GM23338 (cell line): ENCODE results near the gene STK36. TPM values are rescaled to one million over a fixed set of nuclear protein-coding genes. Genes with fewer than 3 reads are reported as not detected.

Source experiments
- ATAC-seq: fragments of 200-7000 bp; cut with Tn5 transposase; 3 replicates; pipeline ENCODE4 v1.9.1; 2020
- DNase-seq: peaks from one replicate; pipeline ENCODE4 v3.0.0-alpha.2; 2015; ENCODE audit warnings: low spot score
- H2AFZ ChIP-seq: fragments of 200-600 bp; sonication (generic); 2 replicates; pipeline ENCODE4 v1.8.0; 2016; ENCODE audit warnings: antibody characterized with exemption, mild to moderate bottlenecking, moderate library complexity
- H3F3A ChIP-seq: fragments of 200-600 bp; sonication (generic); replicated peaks from 2 replicates; pipeline ENCODE4 v1.8.0; 2017; ENCODE audit warnings: antibody characterized with exemption, mixed run types, low read depth
- H3K27ac ChIP-seq: fragments of 200-600 bp; sonication (generic); 2 replicates; pipeline ENCODE4 v1.6.1; 2016; ENCODE audit warnings: low read depth
- H3K27me3 ChIP-seq: fragments of 200-600 bp; sonication (generic); 2 replicates; pipeline ENCODE4 v1.8.0; 2016; ENCODE audit warnings: mild to moderate bottlenecking, mixed run types, moderate library complexity; ENCODE audit not compliant: insufficient read depth
- H3K36me3 ChIP-seq: fragments of 200-600 bp; sonication (generic); 2 replicates; pipeline ENCODE4 v1.8.0; 2016; ENCODE audit warnings: mild to moderate bottlenecking; ENCODE audit not compliant: insufficient read depth
- H3K4me1 ChIP-seq: fragments of 200-600 bp; sonication (generic); 2 replicates; pipeline ENCODE4 v1.8.0; 2016; ENCODE audit warnings: mild to moderate bottlenecking, moderate library complexity; ENCODE audit not compliant: insufficient read depth
- H3K4me2 ChIP-seq: fragments of 200-600 bp; sonication (generic); 2 replicates; pipeline ENCODE4 v1.7.1; 2017; ENCODE audit warnings: mixed run types
- H3K4me3 ChIP-seq: fragments of 200-600 bp; sonication (generic); 2 replicates; pipeline ENCODE4 v1.6.1; 2016; ENCODE audit warnings: mixed run types
- H3K79me2 ChIP-seq: fragments of 200-600 bp; sonication (generic); replicated peaks from 2 replicates; pipeline ENCODE4 v1.8.0; 2017; ENCODE audit warnings: mild to moderate bottlenecking; ENCODE audit not compliant: insufficient read depth
- H3K9me2 ChIP-seq: fragments of 200-600 bp; sonication (generic); 2 replicates; pipeline ENCODE4 v1.8.0; 2017; ENCODE audit not compliant: insufficient read depth
- H4K20me1 ChIP-seq: fragments of 200-600 bp; sonication (generic); replicated peaks from 2 replicates; pipeline ENCODE4 v1.8.0; 2017; ENCODE audit warnings: mild to moderate bottlenecking; ENCODE audit not compliant: insufficient read depth
- H3K27ac Mint-ChIP-seq: 2 replicates; pipeline ENCODE4 v1.8.0; 2020; ENCODE audit warnings: inconsistent platforms, mild to moderate bottlenecking, moderate library complexity, mixed read lengths
- H3K27me3 Mint-ChIP-seq: 3 replicates; pipeline ENCODE4 v1.8.0; 2022; ENCODE audit warnings: low read depth, mild to moderate bottlenecking, moderate library complexity, mixed read lengths, inconsistent platforms; ENCODE audit not compliant: insufficient read depth, poor library complexity
- H3K36me3 Mint-ChIP-seq: 3 replicates; pipeline ENCODE4 v1.8.0; 2021; ENCODE audit warnings: low read depth, mild to moderate bottlenecking, inconsistent platforms, moderate library complexity, mixed read lengths
- H3K4me1 Mint-ChIP-seq: 3 replicates; pipeline ENCODE4 v1.8.0; 2020; ENCODE audit warnings: mild to moderate bottlenecking, inconsistent platforms, mixed read lengths
- H3K4me3 Mint-ChIP-seq: 3 replicates; pipeline ENCODE4 v1.8.0; 2021; ENCODE audit warnings: moderate library complexity, mild to moderate bottlenecking, inconsistent platforms, mixed read lengths
- H3K9me3 Mint-ChIP-seq: 3 replicates; pipeline ENCODE4 v1.8.0; 2020; ENCODE audit warnings: moderate library complexity, mild to moderate bottlenecking, inconsistent platforms, mixed read lengths
- CREB1 ChIP-seq: fragments of 250-450 bp; sonication (Bioruptor Pico); IDR thresholded peaks from 2 replicates; pipeline ENCODE4 v1.5.0; 2020; ENCODE audit warnings: low read depth, mild to moderate bottlenecking, moderate library complexity
- ETS1 ChIP-seq: IDR thresholded peaks from 2 replicates; pipeline ENCODE4 v1.6.1; 2016; ENCODE audit warnings: antibody characterized with exemption
- EZH2 ChIP-seq: fragments of 200-600 bp; sonication (generic); IDR thresholded peaks from one replicate; pipeline ENCODE4 v1.8.0; 2017; ENCODE audit warnings: antibody characterized with exemption, mild to moderate bottlenecking, low read depth; ENCODE audit not compliant: unreplicated experiment
- EZH2phosphoT487 ChIP-seq: fragments of 200-600 bp; sonication (generic); IDR thresholded peaks from one replicate; pipeline ENCODE4 v1.8.1; 2018; ENCODE audit warnings: antibody characterized with exemption; ENCODE audit not compliant: unreplicated experiment
- JUNB ChIP-seq: IDR thresholded peaks from one replicate; pipeline ENCODE4 v1.6.1; 2016; ENCODE audit warnings: antibody characterized with exemption; ENCODE audit not compliant: unreplicated experiment
- NANOG ChIP-seq: IDR thresholded peaks from 2 replicates; pipeline ENCODE4 v1.6.1; 2016; ENCODE audit warnings: antibody characterized with exemption, borderline replicate concordance
- POLR2AphosphoS5 ChIP-seq: IDR thresholded peaks from 2 replicates; pipeline ENCODE4 v1.6.1; 2016; ENCODE audit warnings: antibody characterized with exemption, low read depth
- REST ChIP-seq: IDR thresholded peaks from one replicate; pipeline ENCODE4 v1.6.1; 2018; ENCODE audit warnings: antibody characterized with exemption; ENCODE audit not compliant: unreplicated experiment
- STAT1 ChIP-seq: IDR thresholded peaks from one replicate; pipeline ENCODE4 v1.6.1; 2016; ENCODE audit warnings: antibody characterized with exemption; ENCODE audit not compliant: unreplicated experiment
- ZNF114 ChIP-seq: fragments of 250-450 bp; sonication (Bioruptor Pico); IDR thresholded peaks from 2 replicates; pipeline ENCODE4 v1.5.0; 2020; ENCODE audit warnings: mild to moderate bottlenecking, moderate library complexity
- ZNF331 ChIP-seq: fragments of 250-450 bp; sonication (Bioruptor Pico); IDR thresholded peaks from 2 replicates; pipeline ENCODE4 v1.5.0; 2020; ENCODE audit warnings: low read depth, mild to moderate bottlenecking, moderate library complexity
- polyA plus RNA-seq: library from polyadenylated mRNA; unstranded; fragments of >200 nt; fragmentation: Nextera tagmentation; extraction: Ambion mirVana; gene quantifications from 2 replicates; pipeline ENCODE4 v1.2.1, GENCODE V29; 2016
- total RNA-seq: library from RNA; depleted of rRNA; stranded (reverse); fragments of >200 nt; shearing (Covaris generic); gene quantifications from 2 replicates; pipeline ENCODE4 v1.2.3, GENCODE V29; 2014
- TF ChIP-seq, protein P1 (sequence below), 2 experiments: fragments of 200-600 bp in 1 of 2; sonication (generic) in 1 of 2; conservative IDR thresholded peaks; 2 replicates each; pipeline versions ENCODE4 v1.5.1 to v1.6.1; 2016 to 2017; ENCODE audit warnings: antibody characterized with exemption in 2 of 2, low read depth in 2 of 2, mild to moderate bottlenecking in 2 of 2, moderate library complexity in 1 of 2
- TF ChIP-seq, protein P2 (sequence below): fragments of 250-450 bp; sonication (Bioruptor Pico); IDR thresholded peaks from 2 replicates; pipeline ENCODE4 v1.5.0; 2020; ENCODE audit warnings: mild to moderate bottlenecking, moderate library complexity

STK36 gene
- total and polyA plus RNA-seq, 2 experiments from 2014 or later, result 21.2 to 26.3 TPM

DNA sequence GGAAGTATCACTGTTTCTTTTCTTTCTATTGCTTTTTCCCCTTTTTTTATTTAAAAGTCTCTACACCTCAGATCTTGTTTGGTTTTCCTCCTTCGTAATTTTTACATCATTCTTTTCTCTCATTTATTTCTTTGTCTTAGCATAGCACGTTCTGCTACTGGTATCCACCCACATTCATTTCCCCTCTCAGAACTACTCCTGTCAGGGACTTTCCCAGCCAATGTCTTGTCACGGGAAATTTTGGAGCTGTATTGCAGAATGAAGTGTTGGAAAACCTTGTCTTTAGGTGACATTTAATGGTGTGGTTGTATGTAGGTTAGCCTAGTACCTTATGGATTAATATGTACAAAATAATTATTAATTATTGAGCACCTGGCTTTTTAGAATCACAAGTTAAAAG, 72.7 kb downstream of the STK36 start:
- no peaks in the 10 kb centered on the region for H3F3A ChIP-seq
- no peak overlapping the region for H2AFZ ChIP-seq
- no peaks in the 10 kb centered on the region for H3K9me3 Mint-ChIP-seq
- peaks cover 4% of the 10 kb centered on the region; the same call in 1 of the 3 replicates for H3K4me1 Mint-ChIP-seq
- H3K4me3 Mint-ChIP-seq, result no peak overlapping the region
- no peaks in the 10 kb centered on the region for H3K4me1 ChIP-seq
- H3K79me2 ChIP-seq, result no peaks in the 10 kb centered on the region
- DNase-seq (no peak), ATAC-seq (no peak)
- TF ChIP-seq POLR2AphosphoS5, result no peak
- TF ChIP-seq ZNF114 (CRISPR knock-in tag), result no peak
- TF ChIP-seq, protein P1, sequence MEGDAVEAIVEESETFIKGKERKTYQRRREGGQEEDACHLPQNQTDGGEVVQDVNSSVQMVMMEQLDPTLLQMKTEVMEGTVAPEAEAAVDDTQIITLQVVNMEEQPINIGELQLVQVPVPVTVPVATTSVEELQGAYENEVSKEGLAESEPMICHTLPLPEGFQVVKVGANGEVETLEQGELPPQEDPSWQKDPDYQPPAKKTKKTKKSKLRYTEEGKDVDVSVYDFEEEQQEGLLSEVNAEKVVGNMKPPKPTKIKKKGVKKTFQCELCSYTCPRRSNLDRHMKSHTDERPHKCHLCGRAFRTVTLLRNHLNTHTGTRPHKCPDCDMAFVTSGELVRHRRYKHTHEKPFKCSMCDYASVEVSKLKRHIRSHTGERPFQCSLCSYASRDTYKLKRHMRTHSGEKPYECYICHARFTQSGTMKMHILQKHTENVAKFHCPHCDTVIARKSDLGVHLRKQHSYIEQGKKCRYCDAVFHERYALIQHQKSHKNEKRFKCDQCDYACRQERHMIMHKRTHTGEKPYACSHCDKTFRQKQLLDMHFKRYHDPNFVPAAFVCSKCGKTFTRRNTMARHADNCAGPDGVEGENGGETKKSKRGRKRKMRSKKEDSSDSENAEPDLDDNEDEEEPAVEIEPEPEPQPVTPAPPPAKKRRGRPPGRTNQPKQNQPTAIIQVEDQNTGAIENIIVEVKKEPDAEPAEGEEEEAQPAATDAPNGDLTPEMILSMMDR (conservative IDR thresholded peaks at IDR 0.05; ENCODE audit: low read depth in 2 of 2), result no peak
- no peak for TF ChIP-seq JUNB
- TF ChIP-seq, protein P2, sequence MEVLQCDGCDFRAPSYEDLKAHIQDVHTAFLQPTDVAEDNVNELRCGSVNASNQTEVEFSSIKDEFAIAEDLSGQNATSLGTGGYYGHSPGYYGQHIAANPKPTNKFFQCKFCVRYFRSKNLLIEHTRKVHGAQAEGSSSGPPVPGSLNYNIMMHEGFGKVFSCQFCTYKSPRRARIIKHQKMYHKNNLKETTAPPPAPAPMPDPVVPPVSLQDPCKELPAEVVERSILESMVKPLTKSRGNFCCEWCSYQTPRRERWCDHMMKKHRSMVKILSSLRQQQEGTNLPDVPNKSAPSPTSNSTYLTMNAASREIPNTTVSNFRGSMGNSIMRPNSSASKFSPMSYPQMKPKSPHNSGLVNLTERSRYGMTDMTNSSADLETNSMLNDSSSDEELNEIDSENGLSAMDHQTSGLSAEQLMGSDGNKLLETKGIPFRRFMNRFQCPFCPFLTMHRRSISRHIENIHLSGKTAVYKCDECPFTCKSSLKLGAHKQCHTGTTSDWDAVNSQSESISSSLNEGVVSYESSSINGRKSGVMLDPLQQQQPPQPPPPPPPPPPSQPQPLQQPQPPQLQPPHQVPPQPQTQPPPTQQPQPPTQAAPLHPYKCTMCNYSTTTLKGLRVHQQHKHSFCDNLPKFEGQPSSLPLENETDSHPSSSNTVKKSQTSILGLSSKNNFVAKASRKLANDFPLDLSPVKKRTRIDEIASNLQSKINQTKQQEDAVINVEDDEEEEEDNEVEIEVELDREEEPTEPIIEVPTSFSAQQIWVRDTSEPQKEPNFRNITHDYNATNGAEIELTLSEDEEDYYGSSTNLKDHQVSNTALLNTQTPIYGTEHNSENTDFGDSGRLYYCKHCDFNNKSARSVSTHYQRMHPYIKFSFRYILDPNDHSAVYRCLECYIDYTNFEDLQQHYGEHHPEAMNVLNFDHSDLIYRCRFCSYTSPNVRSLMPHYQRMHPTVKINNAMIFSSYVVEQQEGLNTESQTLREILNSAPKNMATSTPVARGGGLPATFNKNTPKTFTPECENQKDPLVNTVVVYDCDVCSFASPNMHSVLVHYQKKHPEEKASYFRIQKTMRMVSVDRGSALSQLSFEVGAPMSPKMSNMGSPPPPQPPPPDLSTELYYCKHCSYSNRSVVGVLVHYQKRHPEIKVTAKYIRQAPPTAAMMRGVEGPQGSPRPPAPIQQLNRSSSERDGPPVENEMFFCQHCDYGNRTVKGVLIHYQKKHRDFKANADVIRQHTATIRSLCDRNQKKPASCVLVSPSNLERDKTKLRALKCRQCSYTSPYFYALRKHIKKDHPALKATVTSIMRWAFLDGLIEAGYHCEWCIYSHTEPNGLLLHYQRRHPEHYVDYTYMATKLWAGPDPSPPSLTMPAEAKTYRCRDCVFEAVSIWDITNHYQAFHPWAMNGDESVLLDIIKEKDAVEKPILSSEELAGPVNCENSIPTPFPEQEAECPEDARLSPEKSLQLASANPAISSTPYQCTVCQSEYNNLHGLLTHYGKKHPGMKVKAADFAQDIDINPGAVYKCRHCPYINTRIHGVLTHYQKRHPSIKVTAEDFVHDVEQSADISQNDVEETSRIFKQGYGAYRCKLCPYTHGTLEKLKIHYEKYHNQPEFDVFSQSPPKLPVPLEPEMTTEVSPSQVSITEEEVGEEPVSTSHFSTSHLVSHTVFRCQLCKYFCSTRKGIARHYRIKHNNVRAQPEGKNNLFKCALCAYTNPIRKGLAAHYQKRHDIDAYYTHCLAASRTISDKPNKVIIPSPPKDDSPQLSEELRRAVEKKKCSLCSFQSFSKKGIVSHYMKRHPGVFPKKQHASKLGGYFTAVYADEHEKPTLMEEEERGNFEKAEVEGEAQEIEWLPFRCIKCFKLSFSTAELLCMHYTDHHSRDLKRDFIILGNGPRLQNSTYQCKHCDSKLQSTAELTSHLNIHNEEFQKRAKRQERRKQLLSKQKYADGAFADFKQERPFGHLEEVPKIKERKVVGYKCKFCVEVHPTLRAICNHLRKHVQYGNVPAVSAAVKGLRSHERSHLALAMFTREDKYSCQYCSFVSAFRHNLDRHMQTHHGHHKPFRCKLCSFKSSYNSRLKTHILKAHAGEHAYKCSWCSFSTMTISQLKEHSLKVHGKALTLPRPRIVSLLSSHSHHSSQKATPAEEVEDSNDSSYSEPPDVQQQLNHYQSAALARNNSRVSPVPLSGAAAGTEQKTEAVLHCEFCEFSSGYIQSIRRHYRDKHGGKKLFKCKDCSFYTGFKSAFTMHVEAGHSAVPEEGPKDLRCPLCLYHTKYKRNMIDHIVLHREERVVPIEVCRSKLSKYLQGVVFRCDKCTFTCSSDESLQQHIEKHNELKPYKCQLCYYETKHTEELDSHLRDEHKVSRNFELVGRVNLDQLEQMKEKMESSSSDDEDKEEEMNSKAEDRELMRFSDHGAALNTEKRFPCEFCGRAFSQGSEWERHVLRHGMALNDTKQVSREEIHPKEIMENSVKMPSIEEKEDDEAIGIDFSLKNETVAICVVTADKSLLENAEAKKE (CRISPR knock-in tag), result no peak
- TF ChIP-seq REST, result no peak
- TF ChIP-seq EZH2, result no peak
- no peak for TF ChIP-seq NANOG
- no peak for TF ChIP-seq EZH2phosphoT487
- TF ChIP-seq ETS1, result no peak
- no peak for TF ChIP-seq CREB1 (CRISPR knock-in tag)
- no peak for TF ChIP-seq STAT1
- no peak for TF ChIP-seq ZNF331 (CRISPR knock-in tag)
- H3K4me2 ChIP-seq, result no peak overlapping the region
- no peak overlapping the region for H3K4me3 ChIP-seq
- no peaks in the 10 kb centered on the region for H3K27me3 Mint-ChIP-seq
- no peak overlapping the region for H3K27ac Mint-ChIP-seq
- H4K20me1 ChIP-seq, result peaks cover 19% of the 10 kb centered on the region
- H3K36me3 Mint-ChIP-seq, result peaks cover 72% of the 10 kb centered on the region
- no peaks in the 10 kb centered on the region for H3K9me2 ChIP-seq
- H3K27me3 ChIP-seq, result no peaks in the 10 kb centered on the region
- no peak overlapping the region for H3K27ac ChIP-seq
- peaks cover 36% of the 10 kb centered on the region for H3K36me3 ChIP-seq
